ENCODE measurements around the gene UHRF2. TPM values are rescaled to one million over a fixed set of nuclear protein-coding genes. Genes with fewer than 3 reads are reported as not detected.

Gene UHRF2
- total and polyA plus RNA-seq, 2 of the 13 experiments (the other 11 are each of a cell fraction or from before 2014, with no cell fraction given), result 42.1 to 44.2 TPM

GRCh38 chr9:6467006-6467625, 54.1 kb downstream of the UHRF2 start:
- Histone ChIP-seq H3K4me3 (replicated peaks in 1 of 3; ENCODE audit: insufficient read depth in 1 of 3, low read depth in 2 of 3, low read length in 3 of 3) (no peak overlapping the region), H4K20me1 (ENCODE audit: insufficient read depth, low read length) (no peaks in the 10 kb centered on the region), H3K36me3 (replicated peaks in 1 of 2; ENCODE audit: control insufficient read depth in 1 of 2, insufficient read depth in 2 of 2, low read length in 2 of 2) (peaks cover 3 to 40% of the 10 kb centered on the region in 2 experiments; a peak in 3 of 5 replicates), H3K79me2 (ENCODE audit: insufficient read depth, low read length) (peaks cover 13% of the 10 kb centered on the region), H3K4me1 (ENCODE audit: insufficient read depth, low read length) (no peaks in the 10 kb centered on the region), H3K27ac (ENCODE audit: extremely low read length, insufficient read depth, low read length) (no peak overlapping the region), H2AFZ (ENCODE audit: low read length) (no peak overlapping the region), H3K27me3 (ENCODE audit: control insufficient read depth in 1 of 2, insufficient read depth in 2 of 2, low read length in 2 of 2) (no peaks in the 10 kb centered on the region), H3K9me3 (ENCODE audit: low read length) (no peaks in the 10 kb centered on the region), H3K9ac (ENCODE audit: insufficient read depth, low read depth, low read length) (no peak overlapping the region), H3K4me2 (ENCODE audit: low read depth, low read length) (no peak overlapping the region)
- POLR2A ChIA-PET, result no interaction called here
- no TSS peak for BruUV-seq (replicated peaks)
- CTCF ChIA-PET (ENCODE audit: low intra/inter-chr PET ratio, low total read pairs), result no interaction called here
- no peak for TF ChIP-seq ZNF570 (CRISPR knock-in tag; IDR thresholded peaks at IDR 0.05; ENCODE audit: borderline replicate concordance)
- TF ChIP-seq DPF2 (CRISPR knock-in tag; IDR thresholded peaks at IDR 0.05; ENCODE audit: borderline replicate concordance, low read depth), result no peak
- no peak for TF ChIP-seq ZNF577 (CRISPR knock-in tag; IDR thresholded peaks at IDR 0.05; ENCODE audit: borderline replicate concordance, low read depth)
- TF ChIP-seq ZNF33A (CRISPR knock-in tag; IDR thresholded peaks at IDR 0.05; ENCODE audit: borderline replicate concordance), result no peak
- TF ChIP-seq ETV6 (CRISPR knock-in tag; conservative IDR thresholded peaks at IDR 0.05), result no peak
- TF ChIP-seq ZBTB1 (CRISPR knock-in tag; IDR thresholded peaks at IDR 0.05; ENCODE audit: borderline replicate concordance), result no peak
- no peak for TF ChIP-seq ZNF446 (CRISPR knock-in tag; IDR thresholded peaks at IDR 0.05)
- no peak for TF ChIP-seq ZNF713 (CRISPR knock-in tag; IDR thresholded peaks at IDR 0.05)
- no peak for TF ChIP-seq SNAPC2 (CRISPR knock-in tag; IDR thresholded peaks at IDR 0.05)
- TF ChIP-seq, protein P1, sequence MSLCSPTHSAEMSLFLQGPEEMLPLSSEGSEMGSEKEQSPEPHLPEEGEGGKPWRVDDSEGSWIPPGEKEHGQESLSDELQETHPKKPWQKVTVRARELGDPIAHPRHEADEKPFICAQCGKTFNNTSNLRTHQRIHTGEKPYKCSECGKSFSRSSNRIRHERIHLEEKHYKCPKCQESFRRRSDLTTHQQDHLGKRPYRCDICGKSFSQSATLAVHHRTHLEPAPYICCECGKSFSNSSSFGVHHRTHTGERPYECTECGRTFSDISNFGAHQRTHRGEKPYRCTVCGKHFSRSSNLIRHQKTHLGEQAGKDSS (CRISPR knock-in tag; IDR thresholded peaks at IDR 0.05; ENCODE audit: borderline replicate concordance, low read depth), result no peak
- no peak for TF ChIP-seq PRDM4 (CRISPR knock-in tag; IDR thresholded peaks at IDR 0.05; ENCODE audit: borderline replicate concordance)
- WGBS (ENCODE audit: low lambda C conversion rate), result 97% methylated on average over 6 of the region's 6 CpGs
- FAIRE-seq (no peak), ATAC-seq (no peak), DNase-seq (ENCODE audit: low spot score) (no peak)
- intact Hi-C loops (cut with micrococcal nuclease; ENCODE audit: unreplicated experiment) (no loop called here), in situ Hi-C loops (cut with HindIII; ENCODE audit: extremely low pct_ligation_motif_present, low pct_unique_long_range_greater_than_20kb) (no loop called here)
